Left cardiac atrium (tissue), 4 donors: ENCODE data around the gene NOL4L. TPM values are rescaled to one million over a fixed set of nuclear protein-coding genes. Genes with fewer than 3 reads are reported as not detected.
"Not testable (repeated sequence)": the region's sequence is repeated elsewhere in the genome, so short reads cannot be mapped to it uniquely, and the experiment has no call there.

Experiments
- ATAC-seq, 2 donors: fragments of 200-7000 bp; cut with Tn5 transposase; one replicate each; pipeline ENCODE4 v1.9.1; 2020; ENCODE audit warnings: mild to moderate bottlenecking in 2 of 2, moderate library complexity in 2 of 2
- DNase-seq: peaks from one replicate; pipeline ENCODE4 v3.0.0-alpha.2; 2020
- intact Hi-C, 2 donors: fragments of 100-400 bp; cut with DNase I; formaldehyde crosslinking; loops; one replicate each; pipeline versions ENCODE4 v1.14.1 to v1.15.1; 2022 to 2023
- total RNA-seq, 2 donors: library from RNA; stranded (reverse); fragmentation: NEBNext Ultra II Directional; extraction: Animal tissue kit (Norgen Biotek cat#: 25700); gene quantifications; one replicate each; pipeline ENCODE4 v1.2.1, GENCODE V29; 2021
- donor health status: DM: no; HTN: yes; CAD: no.
- donor health status: DM: no; HTN: yes; CAD: no; lungs with severe emphysema.
- donor health status: DM: yes; HTN: yes; CAD: no.
- donor health status: Dilated cardiomyopathy.

The NOL4L gene
- total RNA-seq, 2 donors from 2014 or later, result 8.5 to 9.7 TPM

DNA sequence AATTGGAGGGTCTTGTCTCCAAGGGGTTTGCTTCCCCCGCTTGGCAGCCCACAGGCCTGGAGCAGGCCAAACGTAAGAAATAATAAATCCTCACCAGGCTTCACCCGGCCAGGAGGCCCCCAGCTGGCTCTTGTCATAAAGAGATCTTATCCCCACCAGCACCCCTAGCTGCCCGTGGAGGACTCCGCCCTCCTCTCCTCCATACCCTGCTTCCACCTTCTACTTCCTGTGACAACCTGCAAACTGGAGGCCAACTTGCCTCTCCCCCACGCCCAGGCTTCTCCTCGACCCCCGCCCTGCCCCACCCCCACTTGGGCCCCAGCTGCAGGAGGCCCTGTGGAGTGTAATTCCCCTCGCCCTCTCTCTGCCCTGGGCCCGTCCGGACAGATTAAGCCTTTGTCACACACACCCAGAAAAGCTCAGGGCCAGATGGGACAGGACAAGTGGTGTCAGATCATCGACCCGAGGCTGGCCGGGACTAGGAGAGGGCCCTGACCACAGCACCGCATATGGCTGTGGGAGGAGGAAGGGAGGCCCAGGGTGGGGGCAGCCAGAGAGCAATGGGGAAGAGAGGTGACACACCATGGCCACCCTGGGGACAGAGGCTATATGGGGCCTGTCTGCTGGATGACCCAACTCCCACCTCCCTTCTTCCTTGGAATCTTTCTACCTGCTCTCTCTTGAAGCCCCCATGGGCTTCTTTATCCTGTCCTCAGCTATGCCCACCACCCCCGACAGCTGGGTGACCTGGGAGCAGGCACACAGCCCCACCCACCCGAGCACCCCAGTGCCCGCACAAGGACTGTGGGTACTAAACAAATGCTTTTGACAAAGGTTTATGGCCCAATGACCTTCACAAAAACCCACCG lies 3.9 kb downstream of the NOL4L start:
- ATAC-seq, result peak in 1 of 2 donors; percentile 44
- intact Hi-C loops, result loop anchor here in 1 of 2 donors (5.0 kb wide), 1 partner anchor 44 kb away; no protein-coding TSS in a partner anchor
- no peak for DNase-seq

GRCh38 chr20:32580219-32580969 lies 4.7 kb downstream of the NOL4L start:
- no peak for DNase-seq
- ATAC-seq, result no peak
- intact Hi-C loops, result loop anchor here in 1 of 2 donors (5.0 kb wide), 1 partner anchor 43 kb away; no protein-coding TSS in a partner anchor

GRCh38 chr20:32578840-32579390 lies 6.2 kb downstream of the NOL4L start:
- DNase-seq (no peak), ATAC-seq (no peak)
- intact Hi-C loops, result no loop called here

GRCh38 chr20:32578062-32578461 lies 7.1 kb downstream of the NOL4L start:
- ATAC-seq, intact Hi-C loops, DNase-seq: not testable (repeated sequence)

GRCh38 chr20:32577657-32578056 lies 7.5 kb downstream of the NOL4L start:
- DNase-seq (no peak), ATAC-seq (no peak)
- intact Hi-C loops, result no loop called here

- ATAC-seq, result no peak
- intact Hi-C loops, result no loop called here
Observed at GRCh38 chr20:32577023-32577422, 8.1 kb downstream of the NOL4L start.

DNA sequence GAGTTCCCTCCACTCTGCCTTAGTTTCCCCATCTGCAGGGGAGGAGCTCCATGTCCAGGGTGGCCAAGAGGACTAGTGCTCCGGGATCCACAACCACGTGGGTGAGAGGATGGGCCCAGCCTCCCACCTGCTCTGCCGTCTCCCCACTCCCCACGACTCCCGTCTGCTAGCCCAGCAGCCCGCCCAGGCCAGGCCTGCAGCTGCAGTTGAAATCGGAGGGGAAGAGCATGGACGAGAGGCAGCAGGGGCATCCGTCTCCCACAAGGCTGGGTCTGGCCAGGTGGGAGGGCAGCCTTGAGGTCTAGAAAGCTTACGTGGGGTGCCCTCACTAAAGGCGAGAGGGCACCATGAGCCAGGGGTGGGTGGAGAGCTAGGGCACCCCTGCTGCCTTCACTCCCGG lies 8.6 kb downstream of the NOL4L start:
- no peak for DNase-seq
- no peak for ATAC-seq
- intact Hi-C loops, result no loop called here

More at GRCh38 chr20:32577023-32577422, 8.1 kb downstream of the NOL4L start:
- no peak for DNase-seq

GRCh38 chr20:32575805-32576204 lies 9.3 kb downstream of the NOL4L start:
- DNase-seq (no peak), ATAC-seq (no peak)
- intact Hi-C loops, result no loop called here

GRCh38 chr20:32575227-32575581 lies 9.9 kb downstream of the NOL4L start:
- ATAC-seq (no peak), DNase-seq (no peak)
- intact Hi-C loops, result no loop called here

GRCh38 chr20:32574296-32575226 lies 10.6 kb downstream of the NOL4L start:
- DNase-seq (peak; percentile 64), ATAC-seq (peak; percentile 53 to 72)
- intact Hi-C loops, result no loop called here

- no peak for DNase-seq
Observed at GRCh38 chr20:32573167-32573851, 11.8 kb downstream of the NOL4L start.

GRCh38 chr20:32572271-32572968 lies 12.7 kb downstream of the NOL4L start:
- DNase-seq, result no peak
- no peak for ATAC-seq
- intact Hi-C loops, result no loop called here

More at GRCh38 chr20:32573167-32573851, 11.8 kb downstream of the NOL4L start:
- intact Hi-C loops, result no loop called here
- no peak for ATAC-seq

GRCh38 chr20:32571566-32571965 lies 13.6 kb downstream of the NOL4L start:
- intact Hi-C loops, result no loop called here
- no peak for ATAC-seq
- no peak for DNase-seq

- DNase-seq (no peak), ATAC-seq (no peak)
- intact Hi-C loops, result no loop called here
Observed at GRCh38 chr20:32570401-32571190, 14.5 kb downstream of the NOL4L start.

DNA sequence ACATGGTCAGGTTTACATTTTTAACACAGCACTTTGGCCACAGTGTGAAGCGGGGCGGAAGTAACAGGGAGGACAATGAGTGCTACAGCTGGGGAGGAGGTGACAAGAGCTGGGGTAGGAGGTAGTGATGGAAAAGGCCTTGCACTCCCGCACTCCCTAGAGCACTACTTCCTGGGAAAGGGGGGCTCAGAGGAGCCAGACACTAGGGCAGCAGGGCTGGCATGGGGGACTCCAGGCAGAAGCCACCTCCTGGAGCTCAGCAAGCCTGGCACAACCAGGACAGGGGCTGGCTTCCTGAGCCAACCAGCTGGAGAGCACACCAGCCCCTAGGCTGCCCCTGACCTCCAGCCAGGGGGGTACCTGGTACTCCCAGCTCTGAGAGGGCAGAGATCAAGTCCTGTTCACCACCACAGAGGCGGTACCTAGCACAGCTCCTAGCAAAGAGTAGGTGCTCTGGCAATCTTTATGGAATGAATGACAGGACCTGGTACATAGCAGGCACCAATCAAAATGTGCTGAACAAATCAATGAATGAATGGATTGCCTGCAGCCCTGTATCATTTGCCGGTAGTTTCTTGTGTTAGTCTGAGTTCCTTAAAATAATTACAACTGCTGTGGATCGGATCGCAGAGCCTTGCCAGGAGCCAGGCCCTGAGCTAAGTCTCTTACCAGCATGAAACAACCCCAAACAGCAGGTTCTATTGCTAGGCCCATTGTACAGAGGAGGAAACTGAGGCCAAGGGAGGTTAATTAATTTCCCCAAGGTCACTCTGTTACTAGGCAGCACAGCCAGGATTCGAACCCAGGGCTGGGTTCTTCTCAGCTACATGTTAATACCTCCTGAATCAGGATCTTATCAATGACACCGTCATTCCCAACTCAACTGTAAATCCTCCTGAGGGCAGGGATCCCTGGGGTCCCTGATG lies 15.5 kb downstream of the NOL4L start:
- intact Hi-C loops, result no loop called here
- no peak for DNase-seq
- ATAC-seq, result no peak

- intact Hi-C loops, result no loop called here
- no peak for ATAC-seq
- no peak for DNase-seq
Observed at GRCh38 chr20:32569018-32569379, 16.1 kb downstream of the NOL4L start.
